Measurements from ENCODE around the gene CTSS. TPM values are rescaled to one million over a fixed set of nuclear protein-coding genes. Genes with fewer than 3 reads are reported as not detected.

The CTSS gene
- total RNA-seq = 221 and 241 TPM in 2 replicates
- total RNA-seq (2013) = 579 TPM
- polyA plus RNA-seq = 89.6 and 106 TPM in 2 replicates
- polyA minus RNA-seq = 175 and 219 TPM in 2 replicates

GRCh38 chr1:150765296-150765976 lies at the start of gene CTSS:
Gene CTSS (minus strand): TSS chr1:150765778. CDS start chr1:150764763, 1,015 bp downstream.
- H3K4me2 ChIP-seq (replicated peaks; ENCODE audit: low read depth, low read length, poor library complexity, severe bottlenecking) = peak within 1 kb of the TSS; percentile 90
- peaks cover 5 to 25% of the 10 kb centered on the region in 2 experiments for H3K36me3 ChIP-seq (replicated peaks in 1 of 2; ENCODE audit: control extremely low read depth in 1 of 2, control insufficient read depth in 1 of 2, extremely low read depth in 1 of 2, insufficient read depth in 2 of 2, low read length in 1 of 2)
- H3K27me3 Mint-ChIP-seq = no peaks in the 10 kb centered on the region
- peak within 1 kb of the TSS; percentile 85 to 97 for H3K27ac ChIP-seq (ENCODE audit: low read length in 2 of 2)
- H3K4me3 ChIP-seq (ENCODE audit: control extremely low read depth in 1 of 5, extremely low read depth in 1 of 5, insufficient read depth in 1 of 5, low read depth in 2 of 5, low read length in 4 of 5) = peak within 1 kb of the TSS; percentile 62 to 99 (median 80)
- intact Hi-C loops (cut with micrococcal nuclease) = loop anchor here (1.0 to 10.0 kb wide), 6 partner anchors 68 to 399 kb away; partner anchors contain the start of genes ARNT, ENSA, GOLPH3L and LYSMD1
- H3K4me1 ChIP-seq (ENCODE audit: control insufficient read depth in 2 of 2, insufficient read depth in 2 of 2, low read length in 2 of 2) = peaks cover 36 to 40% of the 10 kb centered on the region in 2 donors
- H3K9ac ChIP-seq (ENCODE audit: low read length) = peak within 1 kb of the TSS; percentile 83
- H3K27ac Mint-ChIP-seq = peak within 1 kb of the TSS; percentile 97
- DNase-seq (peak; percentile 86), ATAC-seq (ENCODE audit: low read depth) (peak; percentile 87)
- no peaks in the 10 kb centered on the region for H3K9me3 ChIP-seq (ENCODE audit: control extremely low read depth in 1 of 3, control insufficient read depth in 2 of 3, insufficient read depth in 1 of 3, low read length in 2 of 3)
- peak within 1 kb of the TSS; percentile 96 for H3K4me3 Mint-ChIP-seq
- no peaks in the 10 kb centered on the region for H3K9me3 Mint-ChIP-seq (ENCODE audit: insufficient read depth)
- peaks cover 67% of the 10 kb centered on the region for H3K79me2 ChIP-seq (ENCODE audit: control insufficient read depth, insufficient read depth, low read length)
- TF ChIP-seq EZH2 (IDR thresholded peaks at IDR 0.05; ENCODE audit: borderline replicate concordance, insufficient read depth, low read depth, low read length, poor library complexity, severe bottlenecking) = no peak
- no peak for TF ChIP-seq CTCF (IDR thresholded peaks at IDR 0.05)
- POLR2A ChIA-PET = interaction anchor here (0.8 kb wide), 1 partner anchor 401 kb away, joined by 6 read pairs; the partner anchor contains the start of gene RPRD2
- H3K4me1 Mint-ChIP-seq = peaks cover 45% of the 10 kb centered on the region
- CTCF ChIA-PET = interaction anchor here (0.7 to 1.4 kb wide), 6 partner anchors 23 to 169 kb away, joined by 3 to 5 read pairs (median 4); no protein-coding TSS in a partner anchor
- peaks cover 8% of the 10 kb centered on the region for H4K20me1 ChIP-seq (ENCODE audit: control insufficient read depth, insufficient read depth, low read length, poor library complexity, severe bottlenecking)
- no peaks in the 10 kb centered on the region for H3K27me3 ChIP-seq (replicated peaks in 1 of 4; ENCODE audit: control extremely low read depth in 1 of 4, control insufficient read depth in 3 of 4, insufficient read depth in 4 of 4, low read length in 3 of 4)
- no CpG with 5 or more reads among the region's 4 CpGs for WGBS (ENCODE audit: insufficient coverage)
- H2AFZ ChIP-seq (ENCODE audit: insufficient read depth, low read depth, low read length, poor library complexity, severe bottlenecking) = peak within 1 kb of the TSS; percentile 82

Data from B cell (primary cell).